Fibroblast of lung (primary cell): Measurements from ENCODE around the gene USP53. TPM values are rescaled to one million over a fixed set of nuclear protein-coding genes. Genes with fewer than 3 reads are reported as not detected.

Source experiments
- DNase-seq, 2 donors: peaks; one replicate each; pipeline versions ENCODE4 v3.0.0 to v3.0.0-alpha.2; 2010; ENCODE audit warnings: low read depth in 2 of 2
- H2AFZ ChIP-seq: 2 replicates; pipeline ENCODE4 v1.5.1; 2012; ENCODE audit warnings: low read length, control low read depth, inconsistent platforms
- H3K27ac ChIP-seq: 2 replicates; pipeline ENCODE4 v1.5.1; 2011; ENCODE audit warnings: low read length, control low read depth; ENCODE audit not compliant: insufficient read depth
- H3K27me3 ChIP-seq: 2 replicates; pipeline ENCODE4 v1.5.1; 2011; ENCODE audit warnings: mild to moderate bottlenecking, low read length; ENCODE audit not compliant: control insufficient read depth, insufficient read depth
- H3K36me3 ChIP-seq: 2 replicates; pipeline ENCODE4 v1.5.1; 2011; ENCODE audit warnings: low read length; ENCODE audit not compliant: control insufficient read depth, insufficient read depth
- H3K4me1 ChIP-seq: 2 replicates; pipeline ENCODE4 v1.5.1; 2011; ENCODE audit warnings: low read length; ENCODE audit not compliant: control insufficient read depth, insufficient read depth; ENCODE audit errors: extremely low read depth
- H3K4me2 ChIP-seq: 2 replicates; pipeline ENCODE4 v1.5.1; 2011; ENCODE audit warnings: low read length, control low read depth; ENCODE audit not compliant: insufficient read depth; ENCODE audit errors: extremely low read depth
- H3K4me3 ChIP-seq, 4 experiments: fragments of 200-600 bp in 1 of 4; sonication (generic) in 1 of 4; replicated peaks in 1 of 4; 2 replicates each; pipeline ENCODE4 v1.5.1; 2011 to 2016; ENCODE audit warnings: low read length in 4 of 4, low read depth in 3 of 4, mild to moderate bottlenecking in 3 of 4, control low read depth in 2 of 4, inconsistent platforms in 1 of 4, mixed read lengths in 1 of 4; ENCODE audit not compliant: insufficient read depth in 1 of 4; ENCODE audit errors: control extremely low read depth in 1 of 4
- H3K79me2 ChIP-seq: 2 replicates; pipeline ENCODE4 v1.5.1; 2012; ENCODE audit warnings: mild to moderate bottlenecking, low read length, inconsistent platforms; ENCODE audit not compliant: control insufficient read depth, insufficient read depth
- H3K9ac ChIP-seq: 2 replicates; pipeline ENCODE4 v1.5.1; 2011; ENCODE audit warnings: mild to moderate bottlenecking, low read length, control low read depth; ENCODE audit not compliant: insufficient read depth
- H3K9me3 ChIP-seq: 2 replicates; pipeline ENCODE4 v1.5.1; 2012; ENCODE audit warnings: low read depth, low read length; ENCODE audit not compliant: control insufficient read depth, insufficient read depth
- H4K20me1 ChIP-seq: 2 replicates; pipeline ENCODE4 v1.5.1; 2011; ENCODE audit warnings: low read length; ENCODE audit not compliant: control insufficient read depth, insufficient read depth; ENCODE audit errors: extremely low read depth
- CTCF ChIP-seq, 2 donors: IDR thresholded peaks in 1 of 2; conservative IDR thresholded peaks in 1 of 2; 1 replicate in 1 of 2; 2 replicates in 1 of 2; pipeline ENCODE4 v1.5.1; 2011 to 2012; ENCODE audit warnings: low read length in 2 of 2, control low read depth in 1 of 2, inconsistent platforms in 1 of 2, low read depth in 1 of 2, mild to moderate bottlenecking in 1 of 2
- EZH2 ChIP-seq: IDR thresholded peaks from 2 replicates; pipeline ENCODE4 v1.5.1; 2012; ENCODE audit warnings: low read length, control low read depth, mild to moderate bottlenecking; ENCODE audit errors: missing control alignments
- polyA plus RNA-seq, 2 donors: library from polyadenylated mRNA; depleted of rRNA in 1 of 2; stranded (reverse) in 1 of 2; unstranded in 1 of 2; fragments of >200 nt; gene quantifications; 2 replicates each; pipeline ENCODE4 v1.2.1, GENCODE V29; 2011 to 2012; ENCODE audit warnings: missing spikeins in 1 of 2
- total RNA-seq: library from RNA; depleted of rRNA; stranded (reverse); fragments of >200 nt; gene quantifications from 2 replicates; pipeline ENCODE4 v1.2.1, GENCODE V29; 2014

Gene USP53
- total and polyA plus RNA-seq, 2 donors (not counting 1 experiment from before 2014, with no cell fraction given): 55.7 to 102 TPM

GRCh38 chr4:119240568-119240967 lies 28.1 kb downstream of the USP53 start:
- no peak overlapping the region for H3K4me2 ChIP-seq
- H3K4me1 ChIP-seq: no peaks in the 10 kb centered on the region
- no peak overlapping the region for H3K4me3 ChIP-seq
- peaks cover under 1% of the 10 kb centered on the region for H3K79me2 ChIP-seq
- no peaks in the 10 kb centered on the region for H3K36me3 ChIP-seq
- H3K9ac ChIP-seq: no peak overlapping the region
- H4K20me1 ChIP-seq: no peaks in the 10 kb centered on the region
- H3K27me3 ChIP-seq: no peaks in the 10 kb centered on the region
- H2AFZ ChIP-seq: no peak overlapping the region
- no peak overlapping the region for H3K27ac ChIP-seq
- TF ChIP-seq CTCF (conservative IDR thresholded peaks at IDR 0.05 in 1 of 2, IDR thresholded peaks at IDR 0.05 in 1 of 2; ENCODE audit: low read depth in 1 of 2, low read length in 2 of 2) (no peak), EZH2 (no peak)
- no peaks in the 10 kb centered on the region for H3K9me3 ChIP-seq
- DNase-seq: no peak

- no peak for DNase-seq
- Histone ChIP-seq H3K36me3 (peaks cover 2% of the 10 kb centered on the region), H3K27ac (no peak overlapping the region), H3K9me3 (no peaks in the 10 kb centered on the region), H3K4me2 (no peak overlapping the region), H3K79me2 (no peaks in the 10 kb centered on the region), H3K9ac (no peak overlapping the region), H4K20me1 (no peaks in the 10 kb centered on the region), H3K4me1 (no peaks in the 10 kb centered on the region), H3K27me3 (no peaks in the 10 kb centered on the region), H3K4me3 (no peak overlapping the region), H2AFZ (no peak overlapping the region)
- no peak for TF ChIP-seq EZH2
- no peak for TF ChIP-seq CTCF (conservative IDR thresholded peaks at IDR 0.05 in 1 of 2, IDR thresholded peaks at IDR 0.05 in 1 of 2; ENCODE audit: low read depth in 1 of 2, low read length in 2 of 2)
Measured at GRCh38 chr4:119242417-119242816, 29.9 kb downstream of the USP53 start.

GRCh38 chr4:119243868-119244267 lies 31.4 kb downstream of the USP53 start:
- no peaks in the 10 kb centered on the region for H3K4me1 ChIP-seq
- no peak overlapping the region for H3K9ac ChIP-seq
- H3K4me2 ChIP-seq: no peak overlapping the region
- no peaks in the 10 kb centered on the region for H3K9me3 ChIP-seq
- DNase-seq: no peak
- H3K79me2 ChIP-seq: no peaks in the 10 kb centered on the region
- H3K27me3 ChIP-seq: no peaks in the 10 kb centered on the region
- H3K36me3 ChIP-seq: peaks cover 2% of the 10 kb centered on the region
- H3K27ac ChIP-seq: no peak overlapping the region
- no peak overlapping the region for H3K4me3 ChIP-seq
- no peak for TF ChIP-seq EZH2
- no peak for TF ChIP-seq CTCF (conservative IDR thresholded peaks at IDR 0.05 in 1 of 2, IDR thresholded peaks at IDR 0.05 in 1 of 2; ENCODE audit: low read depth in 1 of 2, low read length in 2 of 2)
- no peaks in the 10 kb centered on the region for H4K20me1 ChIP-seq
- no peak overlapping the region for H2AFZ ChIP-seq
